ENCODE data around the gene PLEKHA1. TPM values are rescaled to one million over a fixed set of nuclear protein-coding genes. Genes with fewer than 3 reads are reported as not detected.

Gene PLEKHA1
- polyA plus RNA-seq, 4 donors = 15.4 to 64.7 (median 23.7) TPM

DNA sequence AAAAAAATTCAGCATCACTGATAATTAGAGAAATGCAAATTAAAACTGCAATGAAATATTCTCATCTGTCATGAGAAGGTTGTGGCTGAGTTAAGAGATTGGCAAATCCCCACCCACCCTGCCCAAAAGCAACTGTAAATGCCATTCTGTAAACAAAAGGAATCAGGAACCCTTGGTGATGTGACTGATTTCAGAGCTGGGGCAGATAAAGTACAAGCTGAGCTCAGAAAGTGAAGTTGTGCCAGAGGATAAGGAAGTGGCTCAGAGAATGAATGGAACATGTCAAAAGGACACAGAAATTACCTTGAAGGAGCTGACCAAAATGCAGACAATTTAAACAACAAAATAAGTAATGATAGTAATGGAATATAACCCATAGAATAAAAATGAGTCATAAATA is 47.2 kb downstream of the PLEKHA1 start:
- Histone ChIP-seq H3K9me3 (ENCODE audit: control insufficient read depth in 2 of 2, insufficient read depth in 1 of 2, low read depth in 1 of 2, low read length in 1 of 2) (no peaks in the 10 kb centered on the region), H3K36me3 (ENCODE audit: control insufficient read depth in 3 of 3, insufficient read depth in 2 of 3, low read depth in 1 of 3, low read length in 3 of 3) (peaks cover under 1 to 16% (median 4%) of the 10 kb centered on the region in 3 donors), H3K4me1 (ENCODE audit: control insufficient read depth in 3 of 3, insufficient read depth in 2 of 3, low read depth in 1 of 3, low read length in 2 of 3) (no peaks in the 10 kb centered on the region), H3K27ac (ENCODE audit: low read depth in 1 of 3, low read length in 2 of 3) (no peak overlapping the region), H3K4me3 (ENCODE audit: low read depth in 1 of 3, low read length in 3 of 3) (no peak overlapping the region), H3K27me3 (ENCODE audit: control insufficient read depth in 3 of 3, insufficient read depth in 3 of 3, low read length in 3 of 3) (no peaks in the 10 kb centered on the region)
- FAIRE-seq (no peak), DNase-seq (no peak)

DNA sequence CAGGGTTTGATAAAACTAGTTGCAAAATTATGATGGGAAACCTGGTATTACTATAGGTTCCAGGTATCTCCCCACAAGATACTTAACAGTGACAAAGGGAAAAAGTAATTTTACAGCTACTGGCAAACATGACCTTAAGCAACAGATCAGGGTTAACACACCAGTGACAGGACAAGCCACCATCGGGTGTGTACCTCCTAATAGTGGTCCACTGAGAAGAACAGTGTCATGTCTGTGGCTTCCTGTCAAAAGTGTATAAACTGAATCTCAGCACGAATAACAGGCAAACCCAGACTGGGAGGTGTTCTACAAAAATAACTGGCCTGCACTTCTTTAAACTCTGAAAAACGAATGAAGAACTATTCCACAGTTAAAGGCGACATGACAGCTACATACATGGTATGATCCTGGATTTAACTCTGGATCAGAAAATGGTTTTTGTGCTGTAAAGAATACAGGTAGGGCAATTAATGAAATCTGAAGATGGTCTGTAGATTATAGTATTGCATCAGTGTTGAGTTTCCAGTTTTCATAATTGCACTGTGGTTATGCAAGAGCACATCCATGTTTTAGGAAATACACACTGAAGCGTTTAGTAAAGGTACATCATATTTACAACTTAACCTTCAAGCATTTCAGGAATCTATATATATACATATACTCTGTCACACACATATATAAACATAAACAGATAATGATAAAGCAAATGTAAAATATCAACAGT is 47.9 kb downstream of the PLEKHA1 start:
- no peak for FAIRE-seq
- Histone ChIP-seq H3K36me3 (ENCODE audit: control insufficient read depth in 3 of 3, insufficient read depth in 2 of 3, low read depth in 1 of 3, low read length in 3 of 3) (peaks cover 0 to 12% (median 8%) of the 10 kb centered on the region in 3 donors), H3K4me3 (ENCODE audit: low read depth in 1 of 3, low read length in 3 of 3) (no peak overlapping the region), H3K27me3 (ENCODE audit: control insufficient read depth in 3 of 3, insufficient read depth in 3 of 3, low read length in 3 of 3) (no peaks in the 10 kb centered on the region), H3K9me3 (ENCODE audit: control insufficient read depth in 2 of 2, insufficient read depth in 1 of 2, low read depth in 1 of 2, low read length in 1 of 2) (no peaks in the 10 kb centered on the region), H3K27ac (ENCODE audit: low read depth in 1 of 3, low read length in 2 of 3) (no peak overlapping the region), H3K4me1 (ENCODE audit: control insufficient read depth in 3 of 3, insufficient read depth in 2 of 3, low read depth in 1 of 3, low read length in 2 of 3) (no peaks in the 10 kb centered on the region)
- 73 to 84% (median 75%) methylated on average over 5 of the region's 5 CpGs for whole genome bisulfite sequencing, 3 donors
- peak in 1 of 2 donors; percentile 31 for DNase-seq

DNA sequence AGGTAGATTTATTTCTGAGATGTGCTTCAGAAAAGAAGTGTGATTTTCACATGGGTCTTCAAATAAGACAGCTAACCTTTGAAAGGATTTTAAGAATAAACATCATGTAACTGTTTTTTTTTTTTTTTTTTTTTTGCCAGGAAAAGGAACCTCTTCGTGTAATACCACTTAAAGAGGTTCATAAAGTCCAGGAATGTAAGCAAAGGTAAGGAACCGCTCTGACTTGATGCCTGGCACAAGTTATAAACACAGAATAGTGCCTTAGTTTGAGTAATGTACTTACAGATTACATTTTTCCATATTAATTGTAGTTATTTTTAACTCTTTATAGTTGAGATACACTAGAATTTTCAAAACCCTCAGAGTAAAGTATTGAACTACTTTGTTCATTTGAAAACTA is 49.6 kb downstream of the PLEKHA1 start:
- FAIRE-seq = no peak
- Histone ChIP-seq H3K27me3 (ENCODE audit: control insufficient read depth in 3 of 3, insufficient read depth in 3 of 3, low read length in 3 of 3) (no peaks in the 10 kb centered on the region), H3K36me3 (ENCODE audit: control insufficient read depth in 3 of 3, insufficient read depth in 2 of 3, low read depth in 1 of 3, low read length in 3 of 3) (peaks cover 0 to 13% (median 9%) of the 10 kb centered on the region in 3 donors), H3K4me1 (ENCODE audit: control insufficient read depth in 3 of 3, insufficient read depth in 2 of 3, low read depth in 1 of 3, low read length in 2 of 3) (no peaks in the 10 kb centered on the region), H3K4me3 (ENCODE audit: low read depth in 1 of 3, low read length in 3 of 3) (no peak overlapping the region), H3K27ac (ENCODE audit: low read depth in 1 of 3, low read length in 2 of 3) (no peak overlapping the region), H3K9me3 (ENCODE audit: control insufficient read depth in 2 of 2, insufficient read depth in 1 of 2, low read depth in 1 of 2, low read length in 1 of 2) (no peaks in the 10 kb centered on the region)
- WGBS, 3 donors = 74 to 89% (median 84%) methylated on average over 2 of the region's 2 CpGs
- no peak for DNase-seq

DNA sequence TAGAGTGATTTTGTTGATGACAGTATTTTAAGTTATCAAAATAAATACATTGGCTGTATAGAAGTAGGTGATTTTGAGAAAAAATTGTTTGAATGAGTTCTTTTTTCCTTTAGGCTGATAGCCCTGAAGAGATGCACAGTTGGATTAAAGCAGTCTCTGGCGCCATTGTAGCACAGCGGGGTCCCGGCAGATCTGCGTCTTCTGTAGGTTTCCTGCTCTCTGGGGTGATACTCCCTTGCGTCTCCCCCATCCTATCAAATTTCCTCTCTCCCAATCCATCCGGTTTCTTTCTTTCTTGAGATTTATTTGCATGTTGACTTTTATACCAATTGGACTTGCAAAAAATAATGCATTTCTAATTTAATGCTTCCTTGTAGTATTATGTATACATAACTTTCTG is 52.3 kb downstream of the PLEKHA1 start:
- H3K9me3 ChIP-seq (ENCODE audit: control insufficient read depth in 2 of 2, insufficient read depth in 1 of 2, low read depth in 1 of 2, low read length in 1 of 2) = no peaks in the 10 kb centered on the region
- H3K36me3 ChIP-seq (ENCODE audit: control insufficient read depth in 3 of 3, insufficient read depth in 2 of 3, low read depth in 1 of 3, low read length in 3 of 3) = peaks cover 0 to 17% (median 13%) of the 10 kb centered on the region in 3 donors
- no peaks in the 10 kb centered on the region for H3K27me3 ChIP-seq (ENCODE audit: control insufficient read depth in 3 of 3, insufficient read depth in 3 of 3, low read length in 3 of 3)
- no peak overlapping the region for H3K4me3 ChIP-seq (ENCODE audit: low read depth in 1 of 3, low read length in 3 of 3)
- no peaks in the 10 kb centered on the region for H3K4me1 ChIP-seq (ENCODE audit: control insufficient read depth in 3 of 3, insufficient read depth in 2 of 3, low read depth in 1 of 3, low read length in 2 of 3)
- no peak for DNase-seq
- 92 to 97% (median 94%) methylated on average over 6 of the region's 6 CpGs for WGBS, 3 donors
- FAIRE-seq = no peak
- H3K27ac ChIP-seq (ENCODE audit: low read depth in 1 of 3, low read length in 2 of 3) = no peak overlapping the region

DNA sequence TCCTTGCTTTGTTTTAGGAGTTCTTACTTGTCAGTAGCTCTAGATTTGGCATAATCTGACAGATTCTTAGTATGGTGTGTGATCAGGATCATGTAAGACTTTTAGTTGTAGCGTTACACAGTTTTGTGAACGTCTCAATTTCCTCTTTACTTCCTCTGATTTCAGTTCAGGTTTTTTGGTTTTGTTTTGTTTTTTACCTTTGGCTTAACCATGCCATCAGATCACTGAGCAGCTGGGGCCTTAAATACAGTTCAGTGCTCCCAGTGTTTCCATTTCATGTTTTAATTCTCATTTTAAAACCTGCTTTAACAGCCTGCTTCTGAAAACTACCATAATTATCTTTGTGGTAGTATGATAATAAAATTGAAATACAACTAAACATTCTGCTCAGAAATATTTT is 52.8 kb downstream of the PLEKHA1 start:
- H3K4me3 ChIP-seq (ENCODE audit: low read depth in 1 of 3, low read length in 3 of 3) = no peak overlapping the region
- FAIRE-seq (no peak), DNase-seq (no peak)
- H3K36me3 ChIP-seq (ENCODE audit: control insufficient read depth in 3 of 3, insufficient read depth in 2 of 3, low read depth in 1 of 3, low read length in 3 of 3) = peaks cover 0 to 17% (median 12%) of the 10 kb centered on the region in 3 donors
- H3K27me3 ChIP-seq (ENCODE audit: control insufficient read depth in 3 of 3, insufficient read depth in 3 of 3, low read length in 3 of 3) = no peaks in the 10 kb centered on the region
- H3K27ac ChIP-seq (ENCODE audit: low read depth in 1 of 3, low read length in 2 of 3) = no peak overlapping the region
- H3K9me3 ChIP-seq (ENCODE audit: control insufficient read depth in 2 of 2, insufficient read depth in 1 of 2, low read depth in 1 of 2, low read length in 1 of 2) = no peaks in the 10 kb centered on the region
- WGBS, 3 donors = 65 to 81% (median 80%) methylated on average over 2 of the region's 2 CpGs
- no peaks in the 10 kb centered on the region for H3K4me1 ChIP-seq (ENCODE audit: control insufficient read depth in 3 of 3, insufficient read depth in 2 of 3, low read depth in 1 of 3, low read length in 2 of 3)

DNA sequence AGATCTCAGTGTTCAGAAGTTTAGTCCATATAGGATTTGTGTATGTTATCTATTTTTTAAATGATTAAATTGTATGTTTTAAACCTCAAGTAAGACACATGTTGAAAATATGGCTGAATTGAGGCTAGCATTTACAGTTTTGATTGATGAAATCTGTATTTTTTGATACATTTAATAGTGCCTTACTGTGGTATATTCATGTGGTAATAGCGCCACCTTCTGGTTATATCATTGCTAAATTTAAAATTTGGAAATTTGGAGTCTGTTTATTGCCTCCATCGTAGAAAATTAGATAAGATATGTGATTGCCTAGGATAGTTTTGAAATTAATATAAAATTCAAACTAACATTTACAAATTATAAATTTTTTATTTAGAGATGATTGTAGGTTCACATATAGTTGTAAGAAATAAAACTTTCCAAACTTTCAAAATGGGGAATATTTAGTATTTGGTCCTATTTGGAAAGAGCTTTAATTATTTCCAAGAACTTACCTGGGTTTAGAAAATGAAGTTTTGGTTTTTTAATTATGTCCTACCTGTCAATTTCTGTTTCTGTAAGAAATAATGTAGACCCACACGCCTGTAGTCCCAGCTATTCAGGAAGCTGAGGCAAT is 60.8 kb downstream of the PLEKHA1 start:
- H3K4me3 ChIP-seq (ENCODE audit: low read depth in 1 of 3, low read length in 3 of 3) = no peak overlapping the region
- peak; percentile 43 to 55 for DNase-seq
- FAIRE-seq = peak; percentile 82

DNA sequence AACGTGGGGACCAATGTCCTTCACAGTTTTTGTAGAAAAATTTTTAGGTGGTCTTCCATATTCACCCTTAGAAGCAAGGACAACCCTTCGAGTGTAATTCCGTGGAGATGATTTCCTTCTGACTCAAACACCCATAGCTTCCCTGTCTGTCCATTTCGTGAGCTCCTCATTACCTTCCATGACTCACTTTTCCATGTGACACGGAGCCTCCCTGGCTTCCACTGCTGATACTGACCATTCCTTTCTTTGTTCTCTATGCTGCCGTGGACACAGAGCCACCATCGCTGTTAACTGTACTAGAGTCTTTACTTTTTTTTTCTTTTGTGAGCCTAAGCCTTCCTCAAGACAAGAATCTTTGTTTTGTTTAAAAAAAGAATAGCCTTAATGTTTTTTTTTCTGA is 67.5 kb downstream of the PLEKHA1 start:
- Histone ChIP-seq H3K36me3 (ENCODE audit: control insufficient read depth in 3 of 3, insufficient read depth in 2 of 3, low read depth in 1 of 3, low read length in 3 of 3) (no peaks in the 10 kb centered on the region), H3K9me3 (ENCODE audit: control insufficient read depth in 2 of 2, insufficient read depth in 1 of 2, low read depth in 1 of 2, low read length in 1 of 2) (peaks cover 0 to 5% of the 10 kb centered on the region in 2 donors), H3K4me1 (ENCODE audit: control insufficient read depth in 3 of 3, insufficient read depth in 2 of 3, low read depth in 1 of 3, low read length in 2 of 3) (peaks cover 0 to 2% (median 0%) of the 10 kb centered on the region in 3 donors), H3K27me3 (ENCODE audit: control insufficient read depth in 3 of 3, insufficient read depth in 3 of 3, low read length in 3 of 3) (no peaks in the 10 kb centered on the region), H3K27ac (ENCODE audit: low read depth in 1 of 3, low read length in 2 of 3) (no peak overlapping the region), H3K4me3 (ENCODE audit: low read depth in 1 of 3, low read length in 3 of 3) (no peak overlapping the region)
- DNase-seq = no peak
- WGBS, 3 donors = 75 to 79% (median 75%) methylated on average over 7 of the region's 7 CpGs
- FAIRE-seq = no peak

More for the DNA sequence above, 60.8 kb downstream of the PLEKHA1 start:
- H3K27ac ChIP-seq (ENCODE audit: low read depth in 1 of 3, low read length in 2 of 3) = no peak overlapping the region
- H3K9me3 ChIP-seq (ENCODE audit: control insufficient read depth in 2 of 2, insufficient read depth in 1 of 2, low read depth in 1 of 2, low read length in 1 of 2) = peaks cover 0 to 5% of the 10 kb centered on the region in 2 donors
- 33 to 35% (median 34%) methylated on average over 3 of the region's 3 CpGs for WGBS, 3 donors
- no peaks in the 10 kb centered on the region for H3K4me1 ChIP-seq (ENCODE audit: control insufficient read depth in 3 of 3, insufficient read depth in 2 of 3, low read depth in 1 of 3, low read length in 2 of 3)
- no peaks in the 10 kb centered on the region for H3K27me3 ChIP-seq (ENCODE audit: control insufficient read depth in 3 of 3, insufficient read depth in 3 of 3, low read length in 3 of 3)
- peaks cover 0 to 4% (median 2%) of the 10 kb centered on the region in 3 donors for H3K36me3 ChIP-seq (ENCODE audit: control insufficient read depth in 3 of 3, insufficient read depth in 2 of 3, low read depth in 1 of 3, low read length in 3 of 3)

DNA sequence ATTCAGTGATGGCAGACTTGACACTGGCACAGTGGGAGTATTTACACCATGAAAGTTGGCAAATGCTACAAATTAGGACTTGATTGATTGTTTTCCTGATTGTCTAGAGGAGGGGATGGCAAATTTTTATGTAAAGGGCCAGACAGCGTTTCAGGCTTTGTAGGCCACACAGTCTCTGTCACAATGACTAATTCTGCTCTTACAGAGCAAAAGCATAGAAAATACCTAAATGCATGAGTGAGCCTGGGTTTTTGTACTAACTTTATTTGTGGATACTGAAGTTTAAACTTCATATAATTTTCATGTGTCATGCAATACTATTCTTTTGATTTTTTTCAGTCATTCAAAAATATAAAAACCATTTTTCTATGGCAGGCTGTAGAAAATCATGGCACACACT is 71.0 kb downstream of the PLEKHA1 start:
- H3K27ac ChIP-seq (ENCODE audit: low read depth in 1 of 3, low read length in 2 of 3) = no peak overlapping the region
- no peak overlapping the region for H3K4me3 ChIP-seq (ENCODE audit: low read depth in 1 of 3, low read length in 3 of 3)
- H3K4me1 ChIP-seq (ENCODE audit: control insufficient read depth in 3 of 3, insufficient read depth in 2 of 3, low read depth in 1 of 3, low read length in 2 of 3) = peaks cover 0 to 20% (median 0%) of the 10 kb centered on the region in 3 donors
- FAIRE-seq (no peak), DNase-seq (no peak)
- WGBS, 3 donors = 77 to 86% (median 86%) methylated on average over 1 of the region's 1 CpG
- no peaks in the 10 kb centered on the region for H3K9me3 ChIP-seq (ENCODE audit: control insufficient read depth in 2 of 2, insufficient read depth in 1 of 2, low read depth in 1 of 2, low read length in 1 of 2)
- H3K27me3 ChIP-seq (ENCODE audit: control insufficient read depth in 3 of 3, insufficient read depth in 3 of 3, low read length in 3 of 3) = no peaks in the 10 kb centered on the region
- no peaks in the 10 kb centered on the region for H3K36me3 ChIP-seq (ENCODE audit: control insufficient read depth in 3 of 3, insufficient read depth in 2 of 3, low read depth in 1 of 3, low read length in 3 of 3)

All from small intestine (tissue), 7 donors.